Activated CD4-positive, alpha-beta T cell treated with anti-CD3 and anti-CD28 coated beads, Interleukin-2, amount 50 U/mL, for 24 hours (primary cell): ENCODE results near the gene PRSS33.
A peak's percentile ranks its signal among the peaks of the same experiment; 100 is the strongest.

ENCODE experiments used
- DNase-seq, 2 donors: peaks; one replicate each; pipeline ENCODE4 v3.0.0-alpha.2; 2020; ENCODE audit warnings: low read depth in 1 of 2, low spot score in 1 of 2

The PRSS33 gene

DNA sequence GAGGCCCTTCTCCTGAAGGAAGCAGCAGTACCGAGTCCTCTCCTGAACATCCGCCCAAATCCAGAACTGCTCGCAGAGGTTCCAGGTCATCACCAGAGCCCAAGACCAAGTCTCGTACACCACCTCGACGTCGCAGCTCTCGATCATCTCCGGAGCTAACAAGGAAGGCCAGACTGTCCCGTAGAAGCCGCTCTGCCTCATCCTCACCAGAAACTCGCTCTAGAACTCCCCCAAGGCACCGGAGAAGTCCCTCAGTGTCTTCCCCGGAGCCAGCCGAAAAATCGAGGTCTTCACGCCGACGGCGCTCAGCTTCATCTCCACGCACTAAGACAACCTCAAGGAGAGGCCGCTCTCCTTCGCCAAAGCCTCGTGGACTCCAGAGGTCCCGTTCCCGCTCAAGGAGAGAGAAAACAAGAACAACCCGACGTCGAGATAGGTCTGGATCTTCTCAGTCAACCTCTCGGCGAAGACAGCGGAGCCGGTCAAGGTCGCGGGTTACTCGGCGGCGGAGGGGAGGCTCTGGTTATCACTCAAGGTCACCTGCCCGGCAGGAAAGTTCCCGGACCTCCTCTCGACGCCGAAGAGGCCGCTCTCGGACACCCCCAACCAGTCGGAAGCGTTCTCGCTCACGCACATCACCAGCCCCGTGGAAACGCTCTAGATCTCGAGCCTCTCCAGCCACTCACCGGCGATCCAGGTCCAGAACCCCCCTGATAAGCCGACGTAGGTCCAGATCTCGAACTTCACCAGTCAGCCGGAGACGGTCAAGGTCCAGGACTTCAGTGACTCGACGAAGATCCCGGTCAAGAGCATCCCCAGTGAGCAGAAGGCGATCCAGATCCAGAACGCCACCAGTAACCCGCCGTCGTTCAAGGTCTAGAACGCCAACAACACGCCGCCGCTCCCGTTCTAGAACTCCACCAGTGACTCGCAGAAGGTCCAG lies 21.6 kb downstream of the PRSS33 start:
- DNase-seq, result no peak

DNA sequence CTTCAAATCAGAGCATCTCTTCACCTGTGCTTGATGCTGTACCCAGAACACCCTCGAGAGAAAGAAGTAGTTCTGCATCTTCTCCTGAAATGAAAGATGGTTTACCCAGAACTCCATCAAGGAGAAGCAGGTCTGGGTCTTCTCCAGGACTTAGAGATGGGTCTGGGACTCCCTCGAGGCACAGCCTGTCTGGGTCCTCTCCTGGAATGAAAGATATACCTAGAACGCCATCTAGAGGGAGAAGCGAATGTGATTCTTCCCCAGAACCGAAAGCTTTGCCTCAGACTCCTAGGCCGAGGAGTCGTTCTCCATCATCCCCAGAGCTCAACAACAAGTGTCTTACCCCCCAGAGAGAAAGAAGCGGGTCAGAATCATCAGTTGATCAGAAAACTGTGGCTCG lies 22.6 kb downstream of the PRSS33 start:
- DNase-seq, result no peak

DNA sequence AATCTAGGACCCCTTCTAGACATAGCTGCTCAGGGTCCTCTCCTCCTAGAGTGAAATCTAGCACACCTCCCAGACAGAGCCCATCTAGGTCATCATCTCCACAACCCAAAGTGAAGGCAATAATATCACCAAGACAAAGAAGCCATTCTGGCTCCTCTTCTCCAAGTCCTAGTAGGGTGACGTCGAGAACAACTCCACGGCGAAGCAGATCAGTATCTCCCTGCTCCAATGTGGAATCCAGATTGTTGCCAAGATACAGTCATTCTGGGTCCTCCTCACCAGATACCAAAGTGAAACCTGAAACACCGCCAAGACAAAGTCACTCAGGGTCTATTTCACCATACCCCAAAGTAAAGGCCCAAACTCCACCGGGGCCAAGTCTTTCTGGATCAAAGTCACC lies 24.2 kb downstream of the PRSS33 start:
- DNase-seq, result no peak

DNA sequence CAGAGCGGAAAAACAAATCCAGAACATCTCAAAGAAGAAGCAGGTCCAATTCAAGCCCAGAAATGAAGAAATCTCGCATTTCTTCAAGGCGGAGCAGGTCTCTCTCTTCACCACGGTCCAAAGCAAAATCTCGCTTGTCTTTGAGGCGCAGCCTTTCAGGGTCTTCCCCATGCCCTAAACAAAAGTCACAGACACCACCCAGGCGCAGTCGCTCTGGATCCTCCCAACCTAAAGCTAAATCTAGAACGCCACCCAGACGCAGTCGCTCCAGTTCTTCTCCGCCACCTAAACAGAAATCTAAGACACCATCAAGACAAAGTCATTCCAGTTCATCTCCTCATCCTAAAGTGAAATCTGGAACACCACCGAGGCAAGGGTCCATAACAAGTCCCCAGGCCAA lies 24.6 kb downstream of the PRSS33 start:
- DNase-seq, result no peak

DNA sequence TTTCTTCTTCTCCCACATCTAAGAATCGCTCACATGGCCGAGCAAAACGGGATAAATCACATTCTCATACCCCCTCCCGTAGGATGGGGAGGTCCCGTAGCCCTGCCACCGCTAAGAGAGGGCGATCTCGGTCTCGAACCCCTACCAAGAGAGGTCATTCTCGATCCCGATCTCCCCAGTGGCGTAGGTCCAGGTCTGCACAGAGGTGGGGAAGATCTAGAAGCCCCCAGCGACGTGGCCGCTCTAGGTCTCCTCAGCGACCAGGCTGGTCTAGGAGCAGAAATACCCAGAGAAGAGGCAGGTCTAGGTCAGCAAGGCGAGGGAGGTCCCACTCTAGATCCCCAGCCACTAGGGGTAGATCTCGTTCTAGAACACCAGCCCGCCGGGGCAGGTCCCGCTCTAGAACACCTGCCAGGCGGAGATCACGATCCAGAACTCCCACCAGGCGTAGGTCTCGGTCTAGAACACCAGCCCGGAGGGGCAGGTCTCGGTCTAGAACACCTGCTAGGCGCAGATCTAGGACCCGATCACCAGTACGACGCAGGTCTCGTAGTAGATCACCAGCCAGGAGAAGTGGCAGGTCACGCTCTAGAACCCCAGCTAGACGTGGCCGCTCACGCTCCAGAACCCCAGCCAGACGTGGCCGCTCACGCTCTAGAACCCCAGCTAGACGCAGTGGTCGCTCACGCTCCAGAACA lies 25.3 kb downstream of the PRSS33 start:
- no peak for DNase-seq

DNA sequence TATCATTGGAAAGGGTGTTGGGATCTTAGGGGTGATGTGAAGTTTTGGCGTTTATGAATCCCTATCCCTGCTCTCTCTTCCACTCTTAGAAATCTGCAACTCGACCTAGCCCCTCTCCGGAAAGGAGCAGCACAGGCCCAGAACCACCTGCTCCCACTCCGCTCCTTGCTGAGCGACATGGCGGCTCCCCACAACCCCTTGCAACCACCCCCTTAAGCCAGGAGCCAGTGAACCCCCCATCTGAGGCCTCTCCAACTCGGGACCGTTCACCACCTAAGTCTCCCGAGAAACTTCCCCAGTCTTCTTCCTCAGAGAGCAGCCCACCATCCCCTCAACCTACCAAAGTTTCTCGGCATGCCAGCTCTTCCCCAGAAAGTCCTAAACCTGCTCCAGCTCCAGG lies 25.9 kb downstream of the PRSS33 start:
- no peak for DNase-seq

DNA sequence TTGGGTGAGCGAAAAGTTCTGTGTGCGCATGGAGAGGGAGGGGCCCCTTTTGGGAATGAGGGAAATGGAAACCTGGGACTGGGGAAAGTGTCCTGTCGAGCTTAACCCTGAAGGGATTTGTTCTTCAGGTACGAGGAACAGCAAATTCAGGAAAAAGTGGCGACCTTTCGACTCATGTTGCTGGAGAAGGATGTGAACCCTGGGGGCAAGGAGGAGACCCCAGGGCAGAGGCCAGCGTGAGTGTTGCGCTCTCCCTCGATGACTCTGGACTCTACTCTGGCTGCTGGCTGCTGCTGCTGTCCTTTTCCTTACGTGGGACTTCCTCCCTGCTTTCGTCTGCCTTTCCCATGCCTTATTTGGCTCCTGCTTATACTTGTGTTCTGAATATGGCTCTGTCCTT lies 30.0 kb downstream of the PRSS33 start:
- DNase-seq, result no peak

DNA sequence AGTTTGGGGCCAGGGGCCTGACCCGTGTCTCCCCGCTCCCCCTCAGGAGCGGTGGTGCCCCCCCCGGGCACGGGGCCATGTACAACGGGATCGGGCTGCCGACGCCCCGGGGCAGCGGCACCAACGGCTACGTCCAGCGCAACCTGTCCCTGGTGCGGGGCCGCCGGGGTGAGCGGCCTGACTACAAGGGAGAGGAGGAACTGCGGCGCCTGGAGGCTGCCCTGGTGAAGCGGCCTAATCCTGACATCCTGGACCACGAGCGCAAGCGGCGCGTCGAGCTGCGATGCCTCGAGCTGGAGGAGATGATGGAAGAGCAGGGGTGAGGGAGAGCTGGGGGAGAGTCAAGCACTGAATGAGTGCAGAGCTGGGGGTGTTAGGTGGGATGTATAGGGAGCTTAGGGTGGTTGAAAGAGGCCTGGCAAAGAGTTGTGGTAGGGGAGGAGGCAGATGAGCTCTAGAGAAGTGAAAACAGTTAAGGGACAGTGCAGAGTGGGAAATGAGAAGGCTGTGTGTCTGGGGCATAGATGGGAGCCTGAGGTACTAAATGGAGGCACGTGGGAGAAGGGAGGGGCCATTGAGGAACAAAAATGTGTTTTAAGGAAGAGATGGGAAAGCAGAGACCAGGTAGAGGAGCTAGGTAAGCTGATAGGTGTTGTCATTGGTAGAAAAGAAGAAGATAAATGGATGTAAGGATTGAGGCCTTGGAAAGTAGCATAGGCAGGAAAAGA lies 30.9 kb downstream of the PRSS33 start:
- DNase-seq, result no peak

DNA sequence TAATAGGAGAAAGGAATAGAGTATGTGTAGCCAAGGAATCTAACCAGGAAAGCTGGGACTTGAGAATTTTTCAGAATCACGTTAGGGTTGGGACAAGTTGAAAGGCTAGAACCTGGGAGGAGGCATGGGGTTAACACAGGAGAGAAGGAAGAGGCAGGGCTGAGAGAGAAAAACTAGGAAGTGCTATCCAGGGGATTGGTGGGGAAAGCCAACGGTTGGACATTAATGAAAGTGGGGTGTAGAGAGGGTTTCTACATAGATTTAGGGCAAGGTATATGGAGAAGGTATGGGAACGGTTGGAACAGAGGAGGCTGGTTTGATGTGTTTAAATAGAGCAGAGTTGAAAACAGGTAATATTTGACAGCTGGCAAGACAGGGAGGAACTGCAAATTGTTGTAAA lies 32.2 kb downstream of the PRSS33 start:
- no peak for DNase-seq

DNA sequence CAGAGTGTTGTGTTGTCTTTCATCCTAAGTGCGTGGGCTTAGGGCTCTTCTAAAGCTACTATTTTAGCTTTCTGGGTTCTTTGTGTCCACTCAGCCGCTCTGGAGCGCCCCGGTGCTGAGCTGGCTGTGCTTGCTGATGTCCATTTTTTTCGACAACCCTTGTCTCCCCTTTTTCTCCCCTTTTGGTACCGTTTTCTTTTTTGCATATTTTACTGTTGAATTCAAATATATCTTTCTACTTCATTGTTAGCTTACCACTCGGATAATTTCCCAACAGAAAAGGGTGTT lies 33.7 kb downstream of the PRSS33 start:
- no peak for DNase-seq

DNA sequence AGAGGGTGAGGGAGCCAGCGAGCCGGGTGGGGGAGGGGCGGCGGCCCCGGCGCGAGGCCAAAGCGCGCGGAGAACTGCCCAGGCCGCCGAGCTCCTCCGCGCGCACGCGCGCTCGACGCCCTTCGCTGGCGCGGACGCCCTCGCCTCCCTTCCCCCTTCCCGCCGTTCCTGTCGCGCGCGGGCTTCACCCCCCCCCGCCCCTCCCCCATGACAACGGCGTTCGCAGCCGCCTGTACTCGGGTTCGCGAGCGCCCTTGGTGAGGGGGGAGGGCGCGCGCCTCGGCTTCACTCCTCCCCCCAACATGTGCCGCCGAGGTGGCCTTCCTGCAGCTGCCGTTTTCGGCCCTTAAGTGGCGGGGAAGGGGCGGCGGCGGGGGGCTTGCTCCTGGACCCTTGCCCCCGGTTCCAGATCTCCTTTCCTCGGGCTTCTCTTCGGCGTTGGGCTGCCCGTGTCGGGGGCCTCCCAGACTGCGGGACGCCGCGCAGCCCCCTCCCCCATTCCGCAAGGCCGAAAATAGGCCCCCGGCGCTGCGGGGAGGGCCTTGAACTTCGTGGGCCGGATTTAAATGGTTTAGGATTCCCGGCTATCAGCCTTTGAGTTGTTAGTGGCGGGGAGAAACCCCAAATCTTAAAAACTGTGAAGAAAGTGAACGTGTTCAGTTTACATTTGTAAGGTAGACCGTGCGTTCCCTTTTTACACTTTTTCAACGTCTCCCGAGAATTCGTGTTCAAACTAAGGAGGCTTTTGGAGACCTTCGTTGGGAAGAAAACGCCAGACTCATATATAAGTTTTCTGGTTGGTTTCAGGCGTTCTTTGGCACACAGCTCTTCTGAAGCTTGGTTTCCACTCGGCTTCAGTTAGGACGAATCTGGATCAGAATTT lies 34.3 kb downstream of the PRSS33 start:
- peak in 1 of 2 donors; percentile 54 for DNase-seq

DNA sequence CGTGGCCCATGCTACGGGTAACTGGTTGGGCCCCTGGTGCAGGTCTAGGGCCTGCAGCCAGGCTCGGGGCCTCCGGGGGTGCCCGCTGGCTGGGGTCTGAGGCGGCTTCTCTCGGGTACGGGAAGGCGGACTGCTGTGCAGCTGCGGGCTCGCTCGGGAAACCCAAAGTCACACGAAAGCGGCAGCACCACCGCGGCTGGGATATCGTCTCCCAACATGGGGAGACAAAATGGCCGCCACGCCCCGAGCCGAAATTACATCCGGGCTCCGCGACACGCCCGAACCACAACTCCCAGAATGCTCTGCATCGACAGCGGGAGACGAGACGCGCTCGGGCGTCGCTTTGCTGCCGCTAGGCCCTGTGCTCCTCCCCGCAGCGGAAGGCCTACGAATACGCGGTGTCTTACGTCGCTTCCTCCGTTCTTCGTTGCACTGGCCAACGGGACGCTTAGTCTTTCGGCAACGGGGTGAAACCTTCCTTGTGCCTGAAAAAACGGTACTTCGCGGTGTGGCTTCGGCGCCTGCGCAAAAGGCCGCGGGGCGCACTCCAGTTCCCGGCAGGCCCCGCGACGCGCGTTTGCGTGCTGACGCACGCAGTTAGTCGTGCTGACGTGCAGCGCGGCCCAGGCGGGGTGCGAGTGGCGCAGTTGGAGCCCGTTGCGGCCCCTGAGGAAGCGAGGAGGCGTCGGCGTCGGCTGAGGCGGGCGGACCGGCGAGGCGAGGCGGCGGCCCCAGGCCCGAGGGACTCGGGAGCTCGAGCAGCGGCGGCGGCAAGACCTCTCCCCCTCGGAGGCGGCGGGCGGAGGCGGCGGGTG lies 35.1 kb downstream of the PRSS33 start, which contains the start of gene SRRM2:
TSS of gene SRRM2 (plus strand) at position 604 of the 815 bp plus-strand sequence. CDS start 3,727 bp downstream, outside the sequence.
- peak; percentile 90 to 94 for DNase-seq

DNA sequence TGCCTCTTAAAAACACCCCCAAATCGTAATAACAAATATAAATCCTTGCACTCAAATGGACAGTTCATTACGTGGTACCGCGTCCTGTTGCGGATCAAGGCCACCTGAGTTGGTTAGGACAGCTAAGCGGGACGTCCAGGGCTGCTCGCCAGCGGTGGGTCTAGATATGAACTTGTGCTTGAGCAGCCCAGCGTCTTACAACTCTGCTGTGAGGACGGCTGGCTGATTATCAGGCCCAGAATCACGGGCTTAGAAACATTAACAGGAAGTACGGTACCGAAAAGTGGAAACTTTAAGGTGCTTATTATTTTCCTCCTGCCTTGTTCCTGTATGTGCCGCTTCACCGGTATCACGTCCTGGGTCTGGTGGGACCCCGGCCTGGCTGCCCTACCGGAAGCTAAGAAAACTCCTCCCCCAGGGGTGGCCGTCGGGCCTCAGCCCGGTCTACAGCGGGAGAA lies 35.8 kb downstream of the PRSS33 start:
- DNase-seq, result no peak

DNA sequence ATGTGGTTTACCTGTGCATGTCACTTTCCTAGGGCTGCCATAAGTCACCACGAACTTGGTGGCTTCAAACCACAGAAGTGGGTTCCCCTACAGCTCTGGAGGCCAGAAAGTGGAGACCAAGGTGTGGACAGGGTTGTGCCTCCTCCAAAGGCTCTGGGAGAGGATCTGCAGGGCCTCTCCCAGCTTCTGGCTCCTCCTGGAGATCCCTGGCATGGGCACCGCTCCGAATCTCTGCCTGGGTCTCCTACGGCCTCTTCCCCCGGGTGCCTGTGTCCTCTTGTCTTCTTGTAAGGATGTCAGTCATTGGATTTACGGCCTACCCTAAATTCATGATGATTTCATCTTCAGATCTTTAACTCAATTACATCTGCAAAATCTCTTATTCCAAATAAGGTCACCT lies 37.4 kb downstream of the PRSS33 start:
- DNase-seq, result no peak

DNA sequence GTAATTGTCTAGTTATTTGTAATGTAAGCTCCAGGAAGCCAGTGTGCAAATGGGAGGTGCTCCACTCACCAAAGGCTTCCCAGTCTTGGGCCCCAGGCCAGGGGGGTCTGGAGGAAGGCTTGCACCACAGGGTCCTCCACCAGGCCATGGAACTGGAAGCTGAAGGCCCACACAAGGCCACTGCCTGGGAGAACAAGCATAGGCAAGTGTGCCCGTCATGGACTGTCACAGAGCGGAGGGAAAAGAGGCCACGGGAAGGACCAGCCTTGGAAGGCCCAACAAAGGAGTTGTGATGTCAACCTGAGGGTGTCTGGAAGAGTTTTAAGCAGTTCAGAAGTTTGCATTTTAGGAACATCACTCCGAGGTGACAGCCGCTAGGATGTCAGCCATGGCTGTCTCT lies 37.9 kb downstream of the PRSS33 start:
- DNase-seq, result no peak

DNA sequence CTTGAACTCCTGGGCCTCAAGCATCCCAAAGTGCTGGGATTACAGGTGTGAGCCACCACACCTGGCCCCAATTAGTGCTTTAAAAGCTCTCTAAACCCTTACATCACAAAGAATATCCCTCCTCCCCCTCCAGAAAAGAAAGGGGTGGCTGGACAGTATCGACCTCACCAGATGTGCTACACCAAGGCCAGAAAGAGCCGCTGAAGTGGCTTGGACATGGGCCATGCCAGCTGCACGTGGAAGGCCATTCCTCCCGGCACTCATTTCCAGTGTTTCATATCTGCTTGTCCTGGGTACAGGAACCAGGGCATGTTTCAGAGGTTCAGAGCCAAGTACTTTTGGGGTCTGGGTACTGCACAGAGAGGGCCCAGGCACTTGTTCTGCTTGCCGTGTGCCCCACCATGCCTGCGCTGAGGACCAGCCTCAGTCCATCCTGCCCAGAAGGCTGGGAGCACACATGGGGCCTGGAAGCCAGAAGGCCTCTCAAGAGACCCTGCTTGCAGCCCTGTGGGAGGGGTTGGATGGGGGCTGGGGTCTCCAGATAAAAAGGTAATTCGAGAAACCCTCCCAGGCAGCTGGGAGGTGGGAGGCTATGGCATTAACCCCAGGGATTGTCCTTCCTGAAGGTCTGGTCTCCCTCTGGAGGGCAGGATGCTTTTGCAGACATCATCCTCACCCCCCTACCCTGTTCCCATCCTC lies 38.5 kb downstream of the PRSS33 start:
- DNase-seq, result no peak

DNA sequence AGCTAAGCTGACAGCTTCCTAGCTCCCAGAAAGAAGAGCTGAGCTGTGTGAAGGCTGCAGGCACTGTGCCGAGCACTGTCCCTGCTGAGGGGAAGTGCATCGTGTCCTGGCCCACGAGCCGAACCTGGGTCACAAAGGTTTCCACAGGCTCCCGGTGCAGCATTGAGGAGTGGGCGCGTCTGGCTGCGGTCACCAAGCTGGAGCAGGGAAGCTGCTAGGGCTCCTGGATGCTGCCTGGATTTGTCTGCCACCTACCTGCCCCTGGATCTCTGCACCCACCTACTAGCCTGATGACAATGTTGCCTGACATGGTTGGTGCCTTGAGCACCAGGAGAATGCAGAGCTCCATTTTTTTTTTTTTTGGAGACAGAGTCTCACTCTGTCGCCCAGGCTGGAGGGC lies 41.4 kb downstream of the PRSS33 start:
- no peak for DNase-seq

DNA sequence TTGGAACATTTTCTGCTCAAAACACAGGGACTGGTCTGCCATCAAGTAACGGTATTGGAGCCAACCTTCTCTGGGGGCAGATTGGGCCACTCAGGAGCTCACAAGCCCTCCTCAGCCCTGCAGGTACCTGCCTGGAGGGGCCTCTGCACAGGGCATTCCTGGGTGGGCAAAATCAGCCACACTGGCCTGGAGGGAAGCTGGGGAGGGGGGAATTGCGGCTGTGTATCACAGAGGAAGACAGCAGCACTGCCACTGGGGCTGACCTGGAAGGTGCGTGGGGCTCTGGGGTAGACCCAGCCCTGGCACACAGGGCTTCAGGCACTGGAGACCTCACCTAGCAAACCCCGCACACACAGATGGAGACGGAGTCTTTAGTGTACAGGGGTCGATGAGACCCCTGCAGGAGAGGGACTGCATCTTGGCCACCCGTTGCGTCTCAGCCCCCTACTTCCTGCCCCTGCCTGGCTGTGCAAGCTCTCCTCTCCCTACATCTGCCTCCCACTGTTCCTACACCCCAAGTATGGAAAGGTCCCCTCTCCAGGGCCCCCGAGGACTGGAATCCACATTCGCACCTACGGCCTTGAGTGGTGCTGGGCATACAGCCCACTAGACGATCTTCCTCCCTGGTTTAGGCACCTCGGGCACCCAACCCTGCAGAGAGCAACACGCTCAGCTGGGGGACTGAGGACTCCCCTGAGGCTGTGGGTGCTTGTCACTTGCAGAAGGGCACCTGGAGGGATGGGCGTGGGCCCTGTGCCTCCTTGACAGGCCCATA lies 42.1 kb downstream of the PRSS33 start:
- no peak for DNase-seq

DNA sequence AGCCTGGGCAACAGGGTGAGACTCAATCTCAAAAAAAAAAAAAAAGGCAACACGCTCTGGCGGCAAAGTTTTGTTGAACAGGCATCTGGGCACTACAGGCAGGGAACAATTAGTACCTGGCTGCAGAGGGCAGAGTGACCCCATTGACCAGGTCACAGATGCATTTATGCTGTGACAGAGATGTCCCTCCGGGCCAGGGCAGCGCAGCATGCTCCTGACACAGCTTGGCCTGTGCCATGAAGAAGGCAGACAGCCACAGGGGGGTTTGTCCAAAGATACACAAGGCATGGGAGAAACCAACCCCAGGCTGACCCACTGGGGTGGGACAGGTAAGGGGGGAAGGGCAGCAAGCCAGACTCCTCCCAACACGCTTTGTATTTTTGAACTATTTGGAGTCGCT lies 42.6 kb downstream of the PRSS33 start:
- DNase-seq, result no peak
